A549 (cell line): ENCODE results near the gene FAM20C.

Experiments used
- CEBPB ChIP-seq, 2 experiments: fragments of >200 bp in 1 of 2; sonication (Bioruptor Twin) in 1 of 2; formaldehyde crosslinking in 1 of 2; IDR thresholded peaks; 2 replicates each; pipeline ENCODE4 v1.6.1; 2012 to 2016
- JUN ChIP-seq, 2 experiments: fragments of >200 bp; sonication (Bioruptor Twin); formaldehyde crosslinking; IDR thresholded peaks; 2 replicates in 1 of 2; 3 replicates in 1 of 2; pipeline ENCODE4 v1.6.1; 2016 to 2017
- PHF8 ChIP-seq: fragments of 200-600 bp; sonication (generic); IDR thresholded peaks from 2 replicates; pipeline ENCODE4 v1.6.1; 2016; ENCODE audit warnings: low read depth, mild to moderate bottlenecking, antibody characterized with exemption, moderate library complexity, borderline replicate concordance

- TF ChIP-seq PHF8: no peak
- TF ChIP-seq CEBPB (IDR thresholded peaks at IDR 0.05): no peak
- no peak for TF ChIP-seq JUN (IDR thresholded peaks at IDR 0.05)
Measured at GRCh38 chr7:266851-267840, 74.8 kb downstream of the FAM20C start.
